Osteocyte (in vitro differentiated cells): ENCODE measurements around the gene PPP1R3G. TPM values are rescaled to one million over a fixed set of nuclear protein-coding genes. Genes with fewer than 3 reads are reported as not detected.

Experiments used
- DNase-seq: peaks from one replicate; pipeline ENCODE4 v3.0.0; 2021; ENCODE audit warnings: mixed read lengths; ENCODE audit not compliant: unreplicated experiment; ENCODE audit errors: extremely low spot score
- H3K27ac Mint-ChIP-seq: one replicate; pipeline ENCODE4 v1.8.0; 2021; ENCODE audit warnings: mild to moderate bottlenecking, mixed read lengths; ENCODE audit not compliant: unreplicated experiment
- H3K27me3 Mint-ChIP-seq: one replicate; pipeline ENCODE4 v1.8.0; 2021; ENCODE audit warnings: mixed read lengths; ENCODE audit not compliant: unreplicated experiment
- H3K36me3 Mint-ChIP-seq: one replicate; pipeline ENCODE4 v1.8.0; 2021; ENCODE audit warnings: mixed read lengths; ENCODE audit not compliant: unreplicated experiment
- H3K4me1 Mint-ChIP-seq: one replicate; pipeline ENCODE4 v1.8.0; 2021; ENCODE audit warnings: mixed read lengths; ENCODE audit not compliant: unreplicated experiment
- H3K4me3 Mint-ChIP-seq: one replicate; pipeline ENCODE4 v1.8.0; 2021; ENCODE audit warnings: mild to moderate bottlenecking, moderate library complexity, mixed read lengths; ENCODE audit not compliant: unreplicated experiment
- H3K9me3 Mint-ChIP-seq: one replicate; pipeline ENCODE4 v1.8.0; 2021; ENCODE audit warnings: mixed read lengths; ENCODE audit not compliant: unreplicated experiment
- total RNA-seq: library from RNA; stranded (reverse); gene quantifications from 2 replicates; pipeline ENCODE4 v1.2.1, GENCODE V29; 2021
- TF ChIP-seq, protein P1 (sequence below): fragments of 200-600 bp; sonication (generic); IDR thresholded peaks from 2 replicates; pipeline ENCODE4 v1.5.0; 2021; ENCODE audit warnings: antibody characterized with exemption, mild to moderate bottlenecking, moderate library complexity

Gene PPP1R3G
- total RNA-seq, 1 donor from 2014 or later = 0.40 TPM

DNA sequence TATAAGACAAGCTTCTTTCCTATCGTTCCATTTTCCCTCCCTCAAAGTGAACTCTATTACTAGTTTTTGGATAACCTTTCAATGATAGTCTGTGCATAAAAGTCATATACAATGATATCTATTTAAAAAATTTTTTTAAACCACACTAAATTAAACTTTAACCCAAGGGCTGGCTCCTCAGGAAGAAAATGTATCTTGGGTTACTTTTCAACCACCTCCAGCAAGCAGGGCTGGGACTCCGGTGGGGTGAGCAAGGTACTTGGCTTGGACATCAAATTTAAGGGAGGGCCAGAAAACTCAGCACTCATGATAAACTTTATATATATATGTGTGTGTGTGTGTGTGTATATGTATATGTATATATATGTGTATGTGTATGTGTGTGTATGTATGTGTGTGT lies 13.9 kb upstream of the PPP1R3G start:
- no peak for DNase-seq
- TF ChIP-seq, protein P1, sequence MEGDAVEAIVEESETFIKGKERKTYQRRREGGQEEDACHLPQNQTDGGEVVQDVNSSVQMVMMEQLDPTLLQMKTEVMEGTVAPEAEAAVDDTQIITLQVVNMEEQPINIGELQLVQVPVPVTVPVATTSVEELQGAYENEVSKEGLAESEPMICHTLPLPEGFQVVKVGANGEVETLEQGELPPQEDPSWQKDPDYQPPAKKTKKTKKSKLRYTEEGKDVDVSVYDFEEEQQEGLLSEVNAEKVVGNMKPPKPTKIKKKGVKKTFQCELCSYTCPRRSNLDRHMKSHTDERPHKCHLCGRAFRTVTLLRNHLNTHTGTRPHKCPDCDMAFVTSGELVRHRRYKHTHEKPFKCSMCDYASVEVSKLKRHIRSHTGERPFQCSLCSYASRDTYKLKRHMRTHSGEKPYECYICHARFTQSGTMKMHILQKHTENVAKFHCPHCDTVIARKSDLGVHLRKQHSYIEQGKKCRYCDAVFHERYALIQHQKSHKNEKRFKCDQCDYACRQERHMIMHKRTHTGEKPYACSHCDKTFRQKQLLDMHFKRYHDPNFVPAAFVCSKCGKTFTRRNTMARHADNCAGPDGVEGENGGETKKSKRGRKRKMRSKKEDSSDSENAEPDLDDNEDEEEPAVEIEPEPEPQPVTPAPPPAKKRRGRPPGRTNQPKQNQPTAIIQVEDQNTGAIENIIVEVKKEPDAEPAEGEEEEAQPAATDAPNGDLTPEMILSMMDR = no peak
- no peaks in the 10 kb centered on the region for H3K36me3 Mint-ChIP-seq
- H3K27ac Mint-ChIP-seq = no peak overlapping the region
- H3K4me1 Mint-ChIP-seq = no peaks in the 10 kb centered on the region
- H3K27me3 Mint-ChIP-seq = no peaks in the 10 kb centered on the region
- H3K4me3 Mint-ChIP-seq = no peak overlapping the region
- peaks cover 10% of the 10 kb centered on the region for H3K9me3 Mint-ChIP-seq

DNA sequence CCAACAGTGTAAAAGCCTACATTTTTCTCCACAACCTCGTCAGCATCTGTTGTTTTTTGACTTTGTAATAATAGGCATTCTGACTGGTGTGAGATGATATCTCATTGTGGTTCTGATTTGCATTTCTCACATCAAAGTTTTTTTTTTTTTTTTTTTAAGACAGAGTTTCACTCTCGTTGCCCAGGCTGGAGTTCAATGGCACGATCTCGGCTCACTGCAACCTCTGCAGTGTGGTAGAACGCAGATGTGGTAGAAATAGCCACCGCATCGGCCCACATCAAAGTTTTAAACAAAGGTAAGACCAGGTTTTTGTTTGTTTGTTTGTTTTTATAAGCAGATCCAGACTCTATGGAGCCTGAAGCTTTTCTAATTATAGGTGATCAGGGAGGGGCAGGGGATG lies 12.7 kb upstream of the PPP1R3G start:
- H3K27me3 Mint-ChIP-seq = no peaks in the 10 kb centered on the region
- no peaks in the 10 kb centered on the region for H3K36me3 Mint-ChIP-seq
- H3K9me3 Mint-ChIP-seq = peaks cover 5% of the 10 kb centered on the region
- no peaks in the 10 kb centered on the region for H3K4me1 Mint-ChIP-seq
- no peak overlapping the region for H3K27ac Mint-ChIP-seq
- DNase-seq = peak; percentile 23
- TF ChIP-seq, protein P1 = no peak
- no peak overlapping the region for H3K4me3 Mint-ChIP-seq

DNA sequence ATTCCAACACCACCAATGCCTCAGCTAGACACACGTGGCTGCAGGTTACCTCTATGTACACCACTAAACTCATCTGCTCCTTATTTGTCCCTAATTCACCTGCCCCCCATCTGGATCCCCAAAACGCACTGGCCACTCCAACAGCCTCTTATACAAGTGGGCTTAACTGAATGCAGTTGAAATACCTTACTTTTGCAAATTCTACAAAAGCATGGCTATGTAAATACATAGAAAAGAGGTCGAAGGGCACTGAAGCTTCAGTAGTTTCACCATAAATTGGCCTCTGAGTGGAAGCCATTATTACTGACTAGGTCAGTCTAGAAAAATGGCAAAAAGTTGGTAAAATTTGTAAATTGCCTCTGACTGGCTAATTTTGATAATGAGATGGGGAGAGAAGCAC lies 11.1 kb upstream of the PPP1R3G start:
- H3K27ac Mint-ChIP-seq = no peak overlapping the region
- no peaks in the 10 kb centered on the region for H3K36me3 Mint-ChIP-seq
- no peaks in the 10 kb centered on the region for H3K27me3 Mint-ChIP-seq
- DNase-seq = no peak
- TF ChIP-seq, protein P1 = no peak
- no peaks in the 10 kb centered on the region for H3K4me1 Mint-ChIP-seq
- H3K4me3 Mint-ChIP-seq = no peak overlapping the region
- H3K9me3 Mint-ChIP-seq = peaks cover 4% of the 10 kb centered on the region

DNA sequence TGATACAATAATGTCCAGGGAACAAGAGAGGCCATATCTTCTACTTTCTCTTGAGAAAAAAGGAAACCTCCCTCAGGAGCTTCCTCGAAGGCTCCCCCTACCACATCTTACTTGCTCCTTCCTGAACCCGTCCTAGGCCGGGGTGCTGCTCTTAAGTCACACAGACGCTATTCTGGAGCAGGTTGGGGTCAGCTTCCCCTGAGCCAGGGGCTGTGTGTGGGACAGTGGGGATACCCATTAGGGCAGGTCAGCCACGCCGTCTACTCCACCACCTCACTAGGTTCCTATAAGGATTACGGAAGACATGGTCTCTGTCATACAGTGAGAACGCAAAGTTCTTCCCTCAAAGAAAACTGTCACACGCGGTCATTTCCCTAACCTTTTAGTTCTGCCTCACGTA lies 8.2 kb upstream of the PPP1R3G start:
- Mint-ChIP-seq H3K4me1 (peaks cover 2% of the 10 kb centered on the region), H3K27ac (no peak overlapping the region), H3K9me3 (peaks cover 4% of the 10 kb centered on the region), H3K27me3 (no peaks in the 10 kb centered on the region), H3K36me3 (no peaks in the 10 kb centered on the region), H3K4me3 (no peak overlapping the region)
- TF ChIP-seq, protein P1 = no peak
- peak; percentile 69 for DNase-seq

DNA sequence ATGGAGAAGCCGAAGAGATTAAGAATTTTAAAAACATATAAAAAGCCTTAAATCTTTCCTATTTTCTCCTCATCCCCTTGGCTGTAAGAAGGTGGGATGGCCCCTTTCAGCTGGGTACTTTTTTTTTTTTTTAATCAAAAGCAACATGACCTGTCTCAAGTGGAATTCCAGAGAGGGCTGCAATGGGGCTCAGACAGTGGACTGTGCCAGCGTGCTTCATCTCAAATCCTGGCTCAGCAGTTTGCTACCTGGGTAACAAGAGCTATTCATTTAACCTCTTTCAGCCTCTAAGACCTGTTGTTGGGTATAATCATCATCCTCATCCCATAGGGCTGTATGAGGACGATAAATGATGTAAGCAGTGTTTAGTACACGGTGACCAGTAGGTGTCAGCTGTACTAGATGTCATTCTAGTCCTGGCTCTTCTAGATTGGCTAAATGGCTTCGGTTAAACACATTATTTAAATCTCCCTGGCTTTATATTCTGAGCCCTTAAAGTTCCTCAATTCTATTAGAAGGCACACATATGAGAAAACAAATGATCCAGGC lies 6.9 kb upstream of the PPP1R3G start:
- H3K9me3 Mint-ChIP-seq = peaks cover 4% of the 10 kb centered on the region
- TF ChIP-seq, protein P1 = peak; percentile 19

More for the DNA sequence above, 6.9 kb upstream of the PPP1R3G start:
- Mint-ChIP-seq H3K36me3 (no peaks in the 10 kb centered on the region), H3K4me3 (no peak overlapping the region), H3K27me3 (no peaks in the 10 kb centered on the region), H3K4me1 (peaks cover 8% of the 10 kb centered on the region), H3K27ac (no peak overlapping the region)
- DNase-seq = no peak
